ENCODE data around the gene SCGB2A2. TPM values are rescaled to one million over a fixed set of nuclear protein-coding genes. Genes with fewer than 3 reads are reported as not detected.
A peak's percentile ranks its signal among the peaks of the same experiment; 100 is the strongest.

Gene SCGB2A2
- total RNA-seq: not detected in 2 replicates

DNA sequence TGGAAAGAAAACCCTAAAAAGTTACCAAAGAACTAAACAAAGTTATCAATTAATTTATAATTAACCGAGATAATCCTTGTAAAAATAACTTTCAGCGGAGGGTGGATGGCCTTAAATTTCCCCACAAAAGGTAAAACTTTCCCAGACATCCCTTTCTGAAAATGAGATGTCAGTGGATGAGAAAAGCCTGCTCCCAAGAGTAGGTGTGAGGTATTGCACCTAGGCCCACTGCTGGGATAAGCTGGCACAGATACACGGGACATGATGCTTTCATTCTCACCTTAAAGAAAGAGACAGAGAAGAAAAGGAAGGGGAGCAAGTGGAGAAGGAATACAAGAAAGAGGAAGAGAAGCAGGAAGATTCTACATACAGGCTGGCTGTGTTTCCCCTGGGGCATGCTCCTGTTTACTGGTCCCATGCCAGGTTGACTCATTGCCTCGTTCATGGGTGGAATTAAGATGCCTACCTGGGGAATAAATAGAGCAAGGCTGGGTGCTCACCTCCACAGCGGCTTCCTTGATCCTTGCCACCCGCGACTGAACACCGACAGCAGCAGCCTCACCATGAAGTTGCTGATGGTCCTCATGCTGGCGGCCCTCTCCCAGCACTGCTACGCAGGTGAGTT lies at the start of gene SCGB2A2:
Gene SCGB2A2 (plus strand): TSS at position 505 of the 625 bp plus-strand sequence. CDS start 59 bp downstream, at position 564.
- peak; percentile 66 for DNase-seq (ENCODE audit: low read depth)
- FAIRE-seq: no peak
- H3K36me3 ChIP-seq (ENCODE audit: control insufficient read depth, insufficient read depth, low read length): no peaks in the 10 kb centered on the region
- no peaks in the 10 kb centered on the region for H3K27me3 ChIP-seq (ENCODE audit: control insufficient read depth, insufficient read depth, low read length)
- TF ChIP-seq CTCF (IDR thresholded peaks at IDR 0.05; ENCODE audit: insufficient read depth, low read length, severe bottlenecking): peak; percentile 45
- H3K4me3 ChIP-seq (ENCODE audit: low read depth, low read length): no peak within 1 kb of the TSS

- Histone ChIP-seq H3K27me3 (ENCODE audit: control insufficient read depth, insufficient read depth, low read length) (no peaks in the 10 kb centered on the region), H3K36me3 (ENCODE audit: control insufficient read depth, insufficient read depth, low read length) (no peaks in the 10 kb centered on the region), H3K4me3 (ENCODE audit: low read depth, low read length) (no peak overlapping the region)
- TF ChIP-seq CTCF (IDR thresholded peaks at IDR 0.05; ENCODE audit: insufficient read depth, low read length, severe bottlenecking): no peak
- DNase-seq (ENCODE audit: low read depth) (no peak), FAIRE-seq (no peak)
Observed at GRCh38 chr11:62221498-62221897, 48.5 kb upstream of the SCGB2A2 start.

GRCh38 chr11:62223095-62223494 lies 46.9 kb upstream of the SCGB2A2 start:
- TF ChIP-seq CTCF (IDR thresholded peaks at IDR 0.05; ENCODE audit: insufficient read depth, low read length, severe bottlenecking): no peak
- DNase-seq (ENCODE audit: low read depth) (no peak), FAIRE-seq (no peak)
- no peaks in the 10 kb centered on the region for H3K36me3 ChIP-seq (ENCODE audit: control insufficient read depth, insufficient read depth, low read length)
- no peak overlapping the region for H3K4me3 ChIP-seq (ENCODE audit: low read depth, low read length)
- no peaks in the 10 kb centered on the region for H3K27me3 ChIP-seq (ENCODE audit: control insufficient read depth, insufficient read depth, low read length)

GRCh38 chr11:62233730-62234129 lies 36.2 kb upstream of the SCGB2A2 start:
- H3K36me3 ChIP-seq (ENCODE audit: control insufficient read depth, insufficient read depth, low read length): no peaks in the 10 kb centered on the region
- no peak for FAIRE-seq
- H3K4me3 ChIP-seq (ENCODE audit: low read depth, low read length): no peak overlapping the region
- TF ChIP-seq CTCF (IDR thresholded peaks at IDR 0.05; ENCODE audit: insufficient read depth, low read length, severe bottlenecking): no peak
- DNase-seq (ENCODE audit: low read depth): no peak
- H3K27me3 ChIP-seq (ENCODE audit: control insufficient read depth, insufficient read depth, low read length): no peaks in the 10 kb centered on the region

- H3K4me3 ChIP-seq (ENCODE audit: low read depth, low read length): no peak overlapping the region
- no peak for TF ChIP-seq CTCF (IDR thresholded peaks at IDR 0.05; ENCODE audit: insufficient read depth, low read length, severe bottlenecking)
- no peaks in the 10 kb centered on the region for H3K36me3 ChIP-seq (ENCODE audit: control insufficient read depth, insufficient read depth, low read length)
- DNase-seq (ENCODE audit: low read depth) (no peak), FAIRE-seq (no peak)
- H3K27me3 ChIP-seq (ENCODE audit: control insufficient read depth, insufficient read depth, low read length): no peaks in the 10 kb centered on the region
Observed at GRCh38 chr11:62236187-62236586, 33.8 kb upstream of the SCGB2A2 start.

GRCh38 chr11:62237499-62237898 lies 32.5 kb upstream of the SCGB2A2 start:
- no peaks in the 10 kb centered on the region for H3K27me3 ChIP-seq (ENCODE audit: control insufficient read depth, insufficient read depth, low read length)
- no peak overlapping the region for H3K4me3 ChIP-seq (ENCODE audit: low read depth, low read length)
- DNase-seq (ENCODE audit: low read depth) (no peak), FAIRE-seq (peak; percentile 96)
- no peaks in the 10 kb centered on the region for H3K36me3 ChIP-seq (ENCODE audit: control insufficient read depth, insufficient read depth, low read length)
- no peak for TF ChIP-seq CTCF (IDR thresholded peaks at IDR 0.05; ENCODE audit: insufficient read depth, low read length, severe bottlenecking)

All from bronchial epithelial cell (primary cell).